AG04450 (cell line): ENCODE measurements around the gene CCDC82. TPM values are rescaled to one million over a fixed set of nuclear protein-coding genes. Genes with fewer than 3 reads are reported as not detected.

Experiments
- CTCF ChIA-PET: fragments of 300-600, 350-600 bp; formaldehyde crosslinking; extraction: SDS; loops from one replicate; lab custom pipeline; 2022; ENCODE audit warnings: antibody characterized with exemption, inconsistent platforms; lab: Charles Lee
- POLR2A ChIA-PET: fragments of 350-600 bp; formaldehyde crosslinking; extraction: SDS; loops from one replicate; lab custom pipeline; 2021; ENCODE audit warnings: antibody characterized with exemption, inconsistent platforms; lab: Yijun Ruan, JAX
- DNase-seq: peaks from one replicate; pipeline ENCODE4 v3.0.0-alpha.2; 2011; ENCODE audit warnings: low read depth, low spot score
- H3K27ac ChIP-seq: one replicate; pipeline ENCODE4 v1.5.1; 2012; ENCODE audit warnings: low read depth, low read length, control low read depth
- H3K27me3 ChIP-seq: one replicate; pipeline ENCODE4 v1.6.0; 2012; ENCODE audit warnings: low read length; ENCODE audit not compliant: control insufficient read depth, insufficient read depth
- H3K4me3 ChIP-seq: 2 replicates; pipeline ENCODE4 v1.5.1; 2011; ENCODE audit warnings: mild to moderate bottlenecking, low read depth, low read length, control low read depth
- H3K9me3 ChIP-seq: 2 replicates; pipeline ENCODE4 v1.5.1; 2012; ENCODE audit warnings: low read length; ENCODE audit not compliant: control insufficient read depth, insufficient read depth
- CTCF ChIP-seq: IDR thresholded peaks from 2 replicates; pipeline ENCODE4 v1.5.1; 2011; ENCODE audit warnings: low read depth, low read length, control low read depth, inconsistent platforms
- polyA plus RNA-seq: library from polyadenylated mRNA; depleted of rRNA; stranded (reverse); fragments of >200 nt; gene quantifications from 2 replicates; pipeline ENCODE4 v1.2.3, GENCODE V29; 2011

The CCDC82 gene
- polyA plus RNA-seq, 1 experiment = 20.4 TPM

DNA sequence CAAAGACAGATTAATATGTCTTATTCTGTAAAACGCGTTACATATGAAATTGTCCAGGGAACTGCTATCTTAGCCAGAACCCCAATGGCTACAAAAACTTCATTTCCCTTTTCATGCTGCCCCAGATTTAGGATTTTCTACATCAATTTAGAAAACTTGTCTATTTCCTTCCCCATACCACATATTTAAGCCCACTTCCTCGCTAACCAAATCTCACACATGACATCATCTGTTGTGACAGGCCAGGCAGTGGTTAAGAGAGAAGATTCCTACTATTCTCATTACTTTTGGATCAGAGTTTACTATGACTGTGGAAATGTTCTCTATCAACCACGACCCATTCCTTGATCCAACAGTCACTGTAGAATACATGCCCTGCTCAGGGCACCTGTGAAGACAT lies 15.9 kb downstream of the CCDC82 start:
- no peak for TF ChIP-seq CTCF
- ChIA-PET CTCF (no interaction called here), POLR2A (interaction anchor here (0.5 kb wide), 1 partner anchor 130 kb away, joined by 3 read pairs; no protein-coding TSS in a partner anchor)
- Histone ChIP-seq H3K4me3 (no peak overlapping the region), H3K9me3 (no peaks in the 10 kb centered on the region), H3K27me3 (no peaks in the 10 kb centered on the region), H3K27ac (no peak overlapping the region)
- no peak for DNase-seq

DNA sequence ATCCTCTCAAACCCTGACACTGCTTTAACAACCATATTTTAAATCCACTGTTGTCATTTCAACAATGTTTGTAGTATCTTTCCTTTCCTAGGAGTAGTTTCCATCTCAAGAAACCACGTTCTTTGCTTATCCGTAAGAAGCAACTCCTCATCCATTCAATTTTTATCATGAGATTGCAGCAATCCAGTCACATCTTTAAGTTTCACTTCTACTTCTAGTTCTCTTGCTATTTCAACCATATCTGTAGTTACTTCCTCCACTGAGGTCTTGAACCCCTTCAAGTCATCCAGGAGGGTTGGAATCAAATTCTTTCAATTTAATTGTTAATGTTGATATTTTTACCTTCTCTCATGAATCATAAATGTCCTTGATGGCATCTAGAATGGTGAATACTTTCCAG lies 22.4 kb downstream of the CCDC82 start:
- Histone ChIP-seq H3K4me3 (no peak overlapping the region), H3K27me3 (no peaks in the 10 kb centered on the region), H3K9me3 (peaks cover 8% of the 10 kb centered on the region), H3K27ac (no peak overlapping the region)
- TF ChIP-seq CTCF = no peak
- ChIA-PET POLR2A (interaction anchor here (0.7 kb wide), 1 partner anchor 23 kb away, joined by 6 read pairs; the partner anchor contains the start of genes CCDC82 and JRKL), CTCF (no interaction called here)
- no peak for DNase-seq

- H3K9me3 ChIP-seq = peaks cover 8% of the 10 kb centered on the region
- CTCF ChIA-PET = interaction anchor here (1.3 to 1.6 kb wide), 2 partner anchors 23 to 28 kb away, joined by 4 to 8 read pairs; partner anchors contain the start of gene MAML2
- POLR2A ChIA-PET = interaction anchor here (0.7 kb wide), 1 partner anchor 24 kb away, joined by 3 read pairs; the partner anchor contains the start of genes CCDC82 and JRKL
- no peak for TF ChIP-seq CTCF
- H3K27me3 ChIP-seq = no peaks in the 10 kb centered on the region
- H3K4me3 ChIP-seq = no peak overlapping the region
- no peak for DNase-seq
- no peak overlapping the region for H3K27ac ChIP-seq
These were observed 23.7 kb downstream of the CCDC82 start for GRCh38 chr11:96366024-96366423.

- no peaks in the 10 kb centered on the region for H3K27me3 ChIP-seq
- TF ChIP-seq CTCF = no peak
- DNase-seq = no peak
- peaks cover 8% of the 10 kb centered on the region for H3K9me3 ChIP-seq
- CTCF ChIA-PET = interaction anchor here (1.3 to 1.6 kb wide), 2 partner anchors 22 to 28 kb away, joined by 4 to 8 read pairs; partner anchors contain the start of gene MAML2
- H3K27ac ChIP-seq = no peak overlapping the region
- POLR2A ChIA-PET = no interaction called here
- no peak overlapping the region for H3K4me3 ChIP-seq
These were observed 24.2 kb downstream of the CCDC82 start for GRCh38 chr11:96365493-96365892.

- CTCF ChIA-PET = no interaction called here
- no peak for TF ChIP-seq CTCF
- no peak for DNase-seq
- Histone ChIP-seq H3K27ac (no peak overlapping the region), H3K4me3 (no peak overlapping the region), H3K27me3 (no peaks in the 10 kb centered on the region), H3K9me3 (no peaks in the 10 kb centered on the region)
- POLR2A ChIA-PET = no interaction called here
These were observed 27.9 kb downstream of the CCDC82 start for GRCh38 chr11:96361778-96362177.
